Muscle layer of colon (tissue), 2 donors: Measurements from ENCODE around the gene OPCML.

Source experiments
- H3K27ac ChIP-seq: one replicate; pipeline ENCODE4 v1.7.0; 2013; ENCODE audit warnings: low read depth, mild to moderate bottlenecking, low read length, moderate library complexity
- H3K27me3 ChIP-seq, 2 donors: one replicate each; pipeline ENCODE4 v1.7.0; 2013; ENCODE audit warnings: low read length in 2 of 2, mild to moderate bottlenecking in 2 of 2; ENCODE audit not compliant: insufficient read depth in 2 of 2, control insufficient read depth in 1 of 2
- H3K36me3 ChIP-seq: one replicate; pipeline ENCODE4 v1.7.0; 2013; ENCODE audit warnings: mild to moderate bottlenecking, low read length; ENCODE audit not compliant: insufficient read depth
- H3K4me1 ChIP-seq: one replicate; pipeline ENCODE4 v1.7.0; 2013; ENCODE audit warnings: mild to moderate bottlenecking, low read length; ENCODE audit not compliant: insufficient read depth
- H3K4me3 ChIP-seq, 2 donors: one replicate each; pipeline ENCODE4 v1.7.0; 2013; ENCODE audit warnings: low read length in 2 of 2, low read depth in 1 of 2, mild to moderate bottlenecking in 1 of 2, moderate library complexity in 1 of 2
- H3K9ac ChIP-seq: one replicate; pipeline ENCODE4 v1.7.0; 2013; ENCODE audit warnings: low read length
- H3K9me3 ChIP-seq: one replicate; pipeline ENCODE4 v1.7.0; 2013; ENCODE audit warnings: mild to moderate bottlenecking, low read length
- donor health status: abdominal sarcoma.
- donor health status: Adenocarcinoma of cecum.

The OPCML gene

DNA sequence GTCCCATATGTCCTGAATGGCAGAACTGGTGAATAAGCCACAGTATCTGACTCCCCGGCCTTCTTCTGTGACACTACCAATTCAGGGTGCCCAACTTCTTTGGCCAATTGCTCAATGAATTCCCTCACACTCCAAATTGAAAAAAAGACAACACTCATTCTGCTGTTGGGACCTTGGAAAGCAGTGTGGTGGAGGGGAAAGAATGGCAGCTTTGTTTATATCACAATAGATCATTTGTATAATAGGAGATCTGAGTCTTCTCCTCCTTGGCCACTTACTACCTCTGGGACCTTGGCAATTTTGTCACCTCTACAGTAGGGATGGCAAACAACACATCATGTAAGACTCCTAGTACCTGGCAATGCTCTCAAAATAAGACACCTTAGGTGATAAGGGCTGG is 64.6 kb downstream of the OPCML start:
- Histone ChIP-seq H3K4me1 (no peaks in the 10 kb centered on the region), H3K4me3 (no peak overlapping the region), H3K27ac (no peak overlapping the region)

DNA sequence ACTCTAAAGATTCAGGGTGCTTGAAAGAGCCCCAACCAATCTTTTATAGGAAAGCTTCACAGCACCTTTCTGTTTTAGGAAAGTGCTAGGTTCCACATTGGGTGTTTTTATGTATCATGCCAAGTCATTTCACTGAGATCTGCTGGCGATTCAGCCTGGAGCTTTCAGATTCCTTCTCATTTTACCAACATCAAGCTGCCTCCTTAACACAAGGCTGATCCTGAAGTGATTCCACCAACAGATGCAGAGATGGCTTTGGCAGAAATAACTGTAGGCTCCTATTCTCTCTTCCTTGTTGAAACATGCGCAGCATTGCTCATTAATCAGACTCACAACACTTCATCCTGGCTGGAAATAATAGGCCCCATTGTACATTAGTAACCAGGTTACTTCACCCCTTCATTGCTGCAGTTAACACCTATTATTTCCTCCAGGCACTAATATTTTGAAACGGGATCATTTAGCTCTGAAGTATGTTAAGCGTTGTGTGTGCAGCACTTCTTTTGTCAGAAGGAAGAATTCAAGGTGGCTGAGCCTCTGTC is 89.0 kb downstream of the OPCML start:
- Histone ChIP-seq H3K27ac (no peak overlapping the region), H3K4me1 (no peaks in the 10 kb centered on the region), H3K9me3 (peaks cover 3% of the 10 kb centered on the region)

More for the DNA sequence above, 64.6 kb downstream of the OPCML start:
- no peaks in the 10 kb centered on the region for H3K9me3 ChIP-seq
- no peaks in the 10 kb centered on the region for H3K36me3 ChIP-seq
- no peaks in the 10 kb centered on the region for H3K27me3 ChIP-seq
- H3K9ac ChIP-seq, result no peak overlapping the region

DNA sequence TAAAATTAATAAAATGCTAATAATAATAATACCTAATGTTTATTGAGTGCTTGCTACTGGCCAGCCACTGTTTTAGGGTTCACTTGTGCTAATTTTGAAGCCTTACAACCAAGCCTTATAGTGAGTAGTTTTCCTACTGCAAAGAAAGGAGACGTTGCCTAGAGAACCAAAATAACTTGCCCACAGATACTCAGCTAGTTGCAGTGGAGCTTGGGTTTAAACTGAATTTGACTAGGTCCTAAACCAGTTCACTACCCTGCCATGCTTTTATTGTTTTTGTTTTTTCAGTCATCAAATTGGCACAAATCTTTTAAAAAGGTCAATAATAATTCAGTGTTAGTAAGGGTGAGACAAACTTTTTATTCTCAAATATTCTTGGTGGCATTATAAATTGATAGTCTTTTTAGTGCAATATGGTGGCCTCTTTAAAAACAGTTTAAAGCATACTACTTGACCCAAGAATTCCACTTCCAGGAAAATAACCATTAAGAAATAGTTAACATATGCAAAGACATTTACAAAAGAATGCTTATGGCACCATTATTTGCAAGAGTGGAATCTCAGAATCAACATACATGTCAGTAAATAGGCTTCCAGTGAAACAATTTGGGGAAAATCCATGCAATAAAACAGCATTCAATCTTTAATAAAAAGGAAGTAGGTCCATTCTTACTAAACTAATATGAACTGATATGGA is 90.2 kb downstream of the OPCML start:
- Histone ChIP-seq H3K27me3 (no peaks in the 10 kb centered on the region), H3K36me3 (no peaks in the 10 kb centered on the region), H3K4me3 (no peak overlapping the region), H3K27ac (no peak overlapping the region), H3K9ac (no peak overlapping the region), H3K9me3 (no peaks in the 10 kb centered on the region), H3K4me1 (no peaks in the 10 kb centered on the region)

More for the DNA sequence above, 89.0 kb downstream of the OPCML start:
- H3K9ac ChIP-seq, result no peak overlapping the region
- no peak overlapping the region for H3K4me3 ChIP-seq
- no peaks in the 10 kb centered on the region for H3K27me3 ChIP-seq
- no peaks in the 10 kb centered on the region for H3K36me3 ChIP-seq

DNA sequence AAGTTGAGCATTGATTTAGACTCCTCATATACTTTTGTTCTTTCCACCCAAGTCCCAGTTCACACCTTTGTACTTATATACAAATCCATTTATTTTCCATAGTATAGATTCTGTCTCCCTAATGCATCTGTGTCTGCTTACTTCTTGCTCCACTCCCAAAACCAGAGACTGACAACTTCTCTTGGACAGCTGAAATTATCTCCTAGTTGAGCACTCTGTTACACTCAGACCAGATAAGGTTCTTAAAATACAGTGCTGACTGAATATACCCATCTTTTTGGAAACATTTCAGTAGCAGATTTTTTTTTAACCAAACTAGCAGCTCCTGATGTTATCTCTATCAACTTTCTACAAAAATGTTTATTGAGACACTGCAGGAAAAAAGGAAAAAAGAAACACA is 106.3 kb downstream of the OPCML start:
- H3K9me3 ChIP-seq, result no peaks in the 10 kb centered on the region
- H3K27me3 ChIP-seq, result no peaks in the 10 kb centered on the region
- H3K9ac ChIP-seq, result no peak overlapping the region
- H3K27ac ChIP-seq, result no peak overlapping the region
- no peak overlapping the region for H3K4me3 ChIP-seq
- no peaks in the 10 kb centered on the region for H3K4me1 ChIP-seq
- H3K36me3 ChIP-seq, result no peaks in the 10 kb centered on the region

DNA sequence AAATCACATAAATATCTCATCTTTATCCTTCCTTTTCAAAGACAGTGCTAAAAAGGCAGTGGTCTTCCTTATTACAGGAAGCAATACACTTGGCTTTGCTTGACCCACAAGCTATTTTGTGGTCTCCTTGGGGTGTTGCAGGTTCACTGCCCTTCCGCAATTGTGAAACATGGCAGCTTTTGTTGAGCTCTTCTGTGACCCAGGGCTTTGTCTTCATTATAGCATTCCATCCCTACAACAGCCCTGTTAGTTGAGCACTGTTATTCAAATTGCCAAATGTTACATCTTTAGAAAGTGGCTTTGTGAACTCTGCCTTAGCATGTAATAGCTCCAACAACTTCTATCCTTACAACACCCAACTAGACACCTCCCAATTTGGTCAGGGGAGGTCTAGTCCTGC is 107.1 kb downstream of the OPCML start:
- Histone ChIP-seq H3K36me3 (no peaks in the 10 kb centered on the region), H3K9ac (no peak overlapping the region), H3K4me3 (no peak overlapping the region), H3K27ac (no peak overlapping the region), H3K4me1 (no peaks in the 10 kb centered on the region), H3K9me3 (no peaks in the 10 kb centered on the region), H3K27me3 (no peaks in the 10 kb centered on the region)

DNA sequence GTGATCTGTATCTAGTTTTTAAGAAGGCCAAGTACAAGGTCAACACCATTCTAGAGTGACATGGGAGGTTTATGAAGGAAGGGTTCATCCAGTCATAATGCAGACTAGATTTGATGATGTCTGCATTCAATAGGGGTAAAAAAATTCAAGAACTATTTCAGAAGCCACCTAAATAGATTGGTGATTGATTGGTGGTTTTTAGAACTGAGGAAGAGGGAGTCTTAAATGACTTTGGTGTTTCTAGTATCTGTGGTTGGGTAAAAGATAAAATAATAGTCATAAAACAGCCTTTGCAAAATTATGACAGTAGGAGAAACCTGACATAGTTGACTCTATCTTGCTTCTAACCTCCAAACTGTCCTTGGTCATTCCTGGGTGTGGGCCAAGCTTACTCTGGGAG is 114.1 kb downstream of the OPCML start:
- H3K4me1 ChIP-seq, result no peaks in the 10 kb centered on the region
- H3K27me3 ChIP-seq, result no peaks in the 10 kb centered on the region
- no peak overlapping the region for H3K27ac ChIP-seq
- H3K9ac ChIP-seq, result no peak overlapping the region
- H3K4me3 ChIP-seq, result no peak overlapping the region
- H3K36me3 ChIP-seq, result no peaks in the 10 kb centered on the region
- no peaks in the 10 kb centered on the region for H3K9me3 ChIP-seq

DNA sequence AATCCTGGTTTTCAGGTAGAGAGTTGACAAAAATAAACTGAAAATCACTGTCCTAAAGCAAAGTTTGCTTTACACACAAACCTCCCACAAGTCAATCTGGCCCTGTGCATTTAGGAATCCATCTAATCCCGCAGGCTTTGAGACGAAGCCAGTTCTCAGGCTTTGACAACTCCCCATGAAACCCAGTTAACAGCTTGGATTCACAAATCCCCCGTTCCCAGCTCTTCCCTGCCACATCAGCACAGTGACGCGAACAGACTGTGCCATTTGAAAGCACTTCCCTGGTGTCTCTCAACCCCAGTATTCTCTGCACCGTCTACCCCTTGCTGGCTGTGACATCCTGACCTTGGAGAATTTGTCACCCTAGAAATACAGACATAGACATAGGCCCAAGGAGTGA is 117.8 kb downstream of the OPCML start:
- Histone ChIP-seq H3K4me1 (no peaks in the 10 kb centered on the region), H3K4me3 (no peak overlapping the region), H3K36me3 (no peaks in the 10 kb centered on the region), H3K9me3 (no peaks in the 10 kb centered on the region), H3K27me3 (no peaks in the 10 kb centered on the region), H3K27ac (no peak overlapping the region), H3K9ac (no peak overlapping the region)

DNA sequence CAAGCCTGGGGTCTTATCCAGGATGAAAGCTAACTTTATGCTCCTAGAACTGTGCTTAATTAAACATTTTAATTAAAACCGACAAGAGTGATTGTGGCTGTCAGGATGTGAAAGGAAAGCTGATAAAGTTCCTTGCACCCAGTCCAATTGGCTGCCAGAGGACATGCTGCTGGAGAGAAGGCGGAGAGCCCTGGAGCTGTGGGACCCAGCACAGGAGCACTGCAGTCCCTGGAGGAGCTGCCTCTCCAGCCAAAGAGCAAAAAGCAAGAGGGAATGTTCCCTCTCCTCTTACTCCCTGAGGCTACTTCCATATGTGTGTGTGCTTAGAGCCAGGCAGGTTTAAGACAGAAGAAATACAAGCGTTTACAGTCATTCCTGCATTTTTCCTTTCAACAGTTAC is 118.6 kb downstream of the OPCML start:
- no peaks in the 10 kb centered on the region for H3K27me3 ChIP-seq
- H3K4me1 ChIP-seq, result no peaks in the 10 kb centered on the region
- H3K4me3 ChIP-seq, result no peak overlapping the region
- no peak overlapping the region for H3K27ac ChIP-seq
- no peak overlapping the region for H3K9ac ChIP-seq
- no peaks in the 10 kb centered on the region for H3K9me3 ChIP-seq
- H3K36me3 ChIP-seq, result no peaks in the 10 kb centered on the region

DNA sequence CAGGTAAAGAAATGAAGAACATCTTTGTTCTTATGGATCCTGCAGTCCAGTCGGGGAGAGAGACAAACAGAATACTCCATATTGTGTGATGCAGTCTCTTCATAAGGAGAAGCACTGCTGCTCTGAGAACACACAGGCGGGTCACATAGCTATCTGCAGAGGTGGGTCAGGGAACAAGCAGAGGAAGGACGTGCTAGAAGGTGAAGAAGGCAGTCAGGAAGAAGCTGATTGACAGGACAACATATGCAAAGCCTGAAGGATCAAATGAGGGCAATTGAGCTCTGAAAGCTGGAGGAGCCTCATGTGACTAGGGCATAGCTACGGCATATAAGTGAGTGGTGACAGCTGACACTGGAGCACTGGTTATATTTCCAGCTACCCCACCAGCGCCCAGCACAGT is 122.5 kb downstream of the OPCML start:
- Histone ChIP-seq H3K27me3 (no peaks in the 10 kb centered on the region), H3K36me3 (no peaks in the 10 kb centered on the region), H3K9me3 (no peaks in the 10 kb centered on the region), H3K9ac (no peak overlapping the region), H3K4me1 (no peaks in the 10 kb centered on the region), H3K27ac (no peak overlapping the region), H3K4me3 (no peak overlapping the region)

DNA sequence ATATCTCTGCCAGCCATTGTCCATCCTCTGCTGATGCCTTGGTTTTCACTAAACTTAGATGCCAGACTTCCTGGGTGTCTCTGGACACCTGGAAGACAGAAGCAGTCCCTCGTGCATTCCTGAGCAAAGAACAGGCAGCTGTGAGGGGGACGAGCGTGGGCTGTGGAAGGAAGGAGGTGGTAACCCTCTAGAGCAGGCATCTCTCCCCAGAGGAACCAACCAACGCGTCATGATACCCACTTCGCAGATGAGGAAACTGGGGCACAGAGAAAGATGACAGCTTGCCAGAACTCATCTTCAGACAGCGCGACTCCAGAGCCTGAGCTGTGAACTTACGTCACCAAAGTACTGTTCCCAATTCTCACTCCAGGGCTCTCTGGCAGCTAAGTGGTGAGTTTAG is 123.4 kb downstream of the OPCML start:
- Histone ChIP-seq H3K4me3 (no peak overlapping the region), H3K4me1 (no peaks in the 10 kb centered on the region), H3K36me3 (no peaks in the 10 kb centered on the region), H3K27ac (no peak overlapping the region), H3K9ac (no peak overlapping the region), H3K27me3 (no peaks in the 10 kb centered on the region), H3K9me3 (no peaks in the 10 kb centered on the region)

DNA sequence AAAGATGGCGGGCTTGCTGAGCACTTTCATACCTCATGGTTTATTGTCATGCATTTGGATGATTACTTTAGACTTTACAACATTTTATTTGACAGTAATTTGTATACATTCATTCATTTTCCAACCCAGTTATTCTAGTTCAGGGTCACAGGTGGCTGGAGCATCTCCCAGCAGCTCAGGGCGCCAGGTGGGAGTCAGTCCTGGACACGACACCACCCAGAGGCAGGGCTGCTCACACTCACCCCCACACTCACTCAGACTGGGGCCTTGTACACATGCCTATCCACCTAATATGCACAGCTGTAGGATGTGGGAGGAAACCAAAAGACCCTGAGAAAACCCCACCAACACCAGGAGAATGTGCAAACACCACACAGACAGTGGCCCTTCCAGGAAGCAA is 123.9 kb downstream of the OPCML start:
- Histone ChIP-seq H3K27me3 (no peaks in the 10 kb centered on the region), H3K9me3 (no peaks in the 10 kb centered on the region)

DNA sequence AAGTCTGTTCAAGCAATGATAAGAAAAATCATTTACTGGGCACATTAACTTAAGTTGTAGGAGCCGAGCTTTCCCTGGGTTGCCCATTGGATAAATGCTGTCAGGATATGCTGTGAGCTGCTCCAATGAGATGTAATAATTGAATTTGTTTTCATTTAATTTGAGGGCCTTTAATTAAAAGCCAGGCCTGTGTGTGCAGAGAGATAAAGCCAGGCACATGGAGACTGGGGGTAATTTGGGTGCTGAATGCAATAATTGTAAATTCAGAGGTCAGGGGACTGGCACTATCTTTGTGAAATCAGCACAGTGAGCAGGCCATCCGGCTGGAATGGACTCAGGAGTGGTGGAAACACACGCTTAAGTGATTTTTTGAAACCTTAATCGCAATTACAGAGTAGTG is 125.8 kb downstream of the OPCML start:
- Histone ChIP-seq H3K9me3 (no peaks in the 10 kb centered on the region), H3K36me3 (no peaks in the 10 kb centered on the region), H3K9ac (no peak overlapping the region)

More for the DNA sequence above, 123.9 kb downstream of the OPCML start:
- Histone ChIP-seq H3K27ac (no peak overlapping the region), H3K9ac (no peak overlapping the region), H3K4me1 (no peaks in the 10 kb centered on the region), H3K4me3 (no peak overlapping the region), H3K36me3 (no peaks in the 10 kb centered on the region)

More for the DNA sequence above, 125.8 kb downstream of the OPCML start:
- no peaks in the 10 kb centered on the region for H3K4me1 ChIP-seq
- H3K27ac ChIP-seq, result no peak overlapping the region
- no peak overlapping the region for H3K4me3 ChIP-seq
- no peaks in the 10 kb centered on the region for H3K27me3 ChIP-seq
